Stimulated activated CD4-positive, alpha-beta T cell treated with anti-CD3 and anti-CD28 coated beads, Interleukin-12 subunit alpha, Interleukin-12 subunit beta, amount 100 ng/mL, for 24 hours (primary cell): ENCODE results near the gene PPP2R2C.

Experiments
- DNase-seq, 2 experiments: peaks; one replicate each; pipeline ENCODE4 v3.0.0-alpha.2; 2020; ENCODE audit warnings: low read depth in 2 of 2

Gene PPP2R2C

DNA sequence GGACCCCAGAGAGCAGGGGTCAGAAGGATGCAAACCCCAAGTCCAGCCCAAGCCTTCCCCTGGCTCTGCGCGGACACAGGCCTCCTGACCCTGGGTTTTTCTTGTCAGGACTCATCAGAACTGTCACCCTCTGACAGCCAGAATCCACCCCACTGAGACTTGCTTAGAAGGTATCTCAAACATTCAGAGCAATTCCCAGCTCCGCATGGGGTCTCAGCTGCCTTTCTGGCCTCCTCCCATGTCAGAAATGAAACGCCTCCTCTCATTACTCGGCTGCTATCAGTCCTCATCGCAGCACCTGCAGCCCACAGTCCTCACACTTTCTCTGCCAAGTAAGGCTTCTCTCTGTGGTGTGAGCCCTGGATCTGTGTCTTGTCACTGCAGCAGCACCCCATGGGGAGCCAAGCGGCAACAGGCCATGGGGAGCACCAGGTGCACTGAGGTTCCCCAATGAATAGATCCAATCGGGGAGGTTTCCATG lies 105.0 kb downstream of the PPP2R2C start:
- no peak for DNase-seq

DNA sequence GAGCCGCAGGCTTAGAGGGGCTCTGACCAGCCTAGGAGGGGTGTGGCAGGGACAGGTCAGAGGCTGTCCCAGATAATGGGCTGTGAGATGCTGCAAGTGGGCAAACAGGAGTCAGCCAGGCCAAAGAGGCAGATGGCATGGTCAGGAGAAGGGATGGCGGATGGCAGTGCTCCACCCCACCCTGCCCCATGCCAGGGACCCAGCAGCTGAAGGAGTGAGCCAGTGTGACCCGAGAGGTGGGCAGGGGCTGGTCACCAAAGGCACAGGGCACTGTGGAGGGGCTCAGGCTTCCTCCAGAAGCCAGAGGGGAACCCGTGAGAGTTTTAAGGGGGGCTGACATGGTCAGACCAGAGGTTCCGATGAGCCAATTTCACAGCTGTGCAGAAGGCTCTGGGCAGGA lies 105.8 kb downstream of the PPP2R2C start:
- no peak for DNase-seq

DNA sequence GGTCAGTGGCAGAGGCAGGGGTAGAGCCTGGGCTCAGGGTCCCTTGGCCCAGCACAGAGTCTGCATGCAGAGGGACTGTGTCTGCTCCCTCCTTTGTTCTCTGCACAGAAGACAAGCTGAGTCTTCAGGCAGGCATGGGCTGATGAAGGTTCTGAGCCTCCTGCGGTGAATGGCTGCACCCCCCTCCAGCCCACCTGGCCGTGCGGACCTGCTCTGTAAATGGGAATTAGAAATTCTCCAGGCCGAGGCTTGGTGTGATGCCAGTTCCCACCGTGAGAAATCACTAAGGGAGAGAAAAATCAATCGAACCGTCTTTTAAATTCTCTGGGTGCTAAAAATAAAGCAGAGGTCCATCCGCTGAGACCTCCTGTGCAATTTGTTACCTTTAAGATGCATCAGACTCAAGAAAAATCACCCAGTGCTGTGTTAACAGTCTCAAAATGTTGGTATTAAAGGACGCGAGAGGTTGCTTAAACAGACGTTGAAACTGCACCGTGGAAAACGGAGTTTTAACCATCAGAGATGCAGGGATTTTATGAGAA lies 106.8 kb downstream of the PPP2R2C start:
- no peak for DNase-seq

DNA sequence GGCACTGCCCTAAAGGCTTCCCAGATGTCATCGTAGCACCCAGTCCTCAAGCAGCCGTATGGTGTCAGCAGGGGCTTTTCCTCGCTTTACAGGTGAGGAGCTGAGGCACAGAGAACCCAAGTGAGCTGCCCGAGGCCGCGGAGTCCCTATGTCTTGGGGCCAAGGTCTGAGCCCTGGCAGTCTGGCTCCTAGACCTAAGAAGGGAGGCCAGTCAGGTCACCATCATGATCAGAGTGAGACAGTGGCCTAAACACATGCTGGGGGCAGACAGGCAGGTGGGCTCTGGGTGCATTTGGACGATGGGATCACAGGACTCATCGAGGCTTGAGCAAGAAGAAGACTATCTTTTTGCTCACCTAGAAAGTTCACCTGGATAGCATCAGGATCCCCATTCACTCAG lies 107.8 kb downstream of the PPP2R2C start:
- no peak for DNase-seq

DNA sequence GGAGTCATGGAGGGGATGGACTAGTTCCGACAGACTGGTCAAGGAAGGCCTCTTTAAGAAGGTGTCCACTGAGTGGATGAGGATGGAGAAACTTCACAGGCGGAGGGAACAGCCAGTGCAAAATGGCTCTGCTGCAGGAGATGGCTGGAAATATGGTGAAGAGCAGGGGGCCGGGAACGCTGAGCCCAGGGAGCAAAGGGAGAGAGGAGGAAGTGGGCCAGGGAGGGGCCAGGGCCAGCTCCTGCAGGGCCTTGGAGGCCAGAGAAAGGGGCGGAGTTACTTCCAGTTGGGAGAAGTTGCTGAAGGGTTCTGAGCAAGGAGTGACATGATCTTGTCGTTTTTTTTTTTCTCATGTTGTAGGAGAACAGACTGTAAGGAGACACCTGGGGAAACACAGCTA lies 108.3 kb downstream of the PPP2R2C start:
- no peak for DNase-seq

DNA sequence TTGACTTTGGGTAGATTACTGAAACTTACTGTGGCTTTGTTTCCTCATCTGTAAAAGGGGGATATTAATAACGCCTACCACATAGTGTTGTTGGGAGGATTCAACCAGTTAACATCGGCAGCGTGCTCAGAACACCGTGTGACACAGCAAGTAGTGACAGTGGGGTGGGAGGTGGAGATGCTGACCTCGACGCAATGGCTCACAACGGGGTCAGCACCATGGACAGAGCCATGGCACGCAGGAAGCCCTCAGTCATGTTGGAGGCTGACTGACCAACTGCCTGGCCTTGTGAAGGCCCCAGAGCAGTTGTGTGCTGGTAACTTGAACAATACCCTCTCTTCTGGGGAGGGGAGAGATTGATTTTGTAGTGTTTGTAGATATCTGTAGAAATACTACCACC lies 109.5 kb downstream of the PPP2R2C start:
- peak in 1 of 2 experiments; percentile 8 for DNase-seq

DNA sequence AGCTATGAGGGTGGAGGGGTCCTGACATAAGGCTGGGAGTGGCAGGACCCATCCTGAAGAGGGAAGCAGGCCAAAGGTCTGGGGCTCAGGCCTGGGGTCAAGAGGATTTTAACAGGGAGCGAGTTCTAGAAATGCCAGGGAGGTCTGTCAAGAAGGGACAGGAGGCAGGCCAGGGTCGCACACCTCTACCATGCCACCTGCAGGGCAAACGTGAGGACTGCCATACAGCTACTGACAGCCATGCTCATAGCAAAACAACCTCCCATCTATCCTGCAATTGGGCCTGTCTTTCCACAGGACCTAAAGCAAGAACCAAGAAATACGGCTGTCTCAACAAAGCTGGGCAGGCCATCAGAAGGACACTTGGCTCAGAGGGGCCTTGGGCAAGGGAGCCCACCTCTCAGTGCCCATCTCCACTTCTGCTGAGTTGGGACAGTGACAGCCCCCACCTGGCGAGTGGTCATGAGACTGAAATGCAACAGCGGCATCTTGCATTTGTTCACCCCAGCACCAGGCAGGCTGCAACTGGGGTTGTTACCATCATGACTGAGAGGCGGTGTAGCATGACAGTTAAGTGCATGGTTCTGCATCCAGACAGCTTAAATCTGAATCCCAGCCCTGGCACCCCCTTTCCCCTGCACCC lies 110.0 kb downstream of the PPP2R2C start:
- DNase-seq, result no peak

DNA sequence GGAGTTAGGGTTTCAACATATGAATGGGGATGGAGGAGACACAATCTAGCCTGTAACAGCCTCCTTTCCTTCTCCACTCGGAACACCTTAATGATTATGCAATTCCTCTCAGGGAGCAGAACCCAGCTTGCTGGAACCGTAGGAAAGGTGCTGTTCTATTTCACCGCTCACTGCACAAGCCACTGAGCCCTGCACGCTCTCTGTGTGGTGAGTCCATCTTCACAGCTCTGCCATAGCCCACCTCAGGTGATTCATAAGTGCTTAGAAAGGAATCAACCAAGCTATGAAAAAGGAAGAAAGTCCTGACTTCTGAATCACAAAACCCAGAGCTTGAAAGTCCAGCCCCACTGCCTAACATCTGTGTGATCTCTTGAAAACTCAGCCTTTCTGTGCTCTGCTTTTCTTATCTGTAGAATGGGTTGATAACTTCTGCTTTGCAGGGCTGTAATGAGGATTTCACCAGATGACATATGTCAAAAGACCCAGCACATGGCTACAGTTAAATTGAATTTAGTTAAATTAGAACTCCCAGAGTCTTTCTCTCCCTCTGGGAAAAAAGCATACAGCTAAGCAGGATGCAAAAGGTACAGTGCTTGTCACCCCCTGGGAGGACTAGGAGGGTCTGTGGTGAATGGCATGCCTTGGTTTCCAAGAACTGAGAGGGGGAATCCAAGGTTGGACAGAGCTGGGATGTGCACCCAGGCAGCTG lies 111.2 kb downstream of the PPP2R2C start:
- DNase-seq, result no peak

DNA sequence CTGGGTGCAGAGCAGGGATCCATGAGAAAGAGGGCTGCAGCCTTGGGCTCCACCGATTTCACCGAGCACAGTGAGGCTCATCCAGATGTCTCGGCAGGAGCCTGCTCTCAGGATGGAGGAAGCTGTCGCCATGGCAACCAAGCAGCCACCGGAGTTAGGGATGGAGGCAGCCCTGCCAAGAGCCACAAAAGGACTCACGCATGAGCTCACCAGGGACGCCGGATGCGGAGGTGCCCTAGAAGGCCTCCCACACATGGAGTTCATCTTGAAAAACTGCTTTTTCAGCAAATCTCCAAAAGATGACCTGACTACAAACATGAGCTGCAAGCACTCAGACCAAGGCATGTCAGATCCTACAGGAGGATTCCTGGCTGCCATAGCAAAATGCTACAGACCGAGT lies 112.0 kb downstream of the PPP2R2C start:
- no peak for DNase-seq

DNA sequence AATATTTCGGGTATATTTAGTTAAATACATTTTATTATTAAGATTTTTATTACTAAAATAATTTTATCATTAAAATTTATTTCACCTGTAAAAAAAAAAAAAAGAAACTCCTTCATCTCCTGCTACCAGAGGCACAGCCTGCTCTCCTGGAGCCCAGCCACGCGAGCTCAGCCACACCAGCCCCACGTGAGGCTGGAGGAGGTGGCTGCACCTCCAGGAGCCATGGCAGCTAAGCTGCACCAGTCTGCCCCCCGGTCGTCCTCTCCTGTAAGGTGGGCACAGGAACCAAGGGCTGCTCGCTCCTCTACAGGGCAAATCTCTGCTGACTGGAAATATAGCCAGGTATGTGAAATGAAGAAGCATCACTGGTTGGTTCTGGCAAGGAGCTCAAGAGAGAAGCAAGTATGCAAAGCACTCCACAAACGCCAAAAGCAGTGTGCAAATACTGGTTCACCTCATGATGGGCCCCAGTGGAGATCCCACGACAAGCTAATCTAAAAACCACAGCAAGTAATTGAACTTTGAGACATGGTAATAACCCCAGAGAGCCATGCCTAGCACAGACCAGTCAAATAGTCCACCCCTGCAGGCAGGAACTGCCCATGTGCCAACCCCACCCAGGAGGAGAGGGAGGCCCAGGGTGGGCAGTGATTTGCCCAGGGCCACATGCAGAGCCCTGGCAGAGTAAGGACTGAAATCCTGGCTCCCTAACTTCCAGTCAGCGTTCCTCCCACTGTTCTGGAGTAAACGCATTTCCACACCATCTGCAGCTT lies 112.7 kb downstream of the PPP2R2C start:
- DNase-seq, result no peak

DNA sequence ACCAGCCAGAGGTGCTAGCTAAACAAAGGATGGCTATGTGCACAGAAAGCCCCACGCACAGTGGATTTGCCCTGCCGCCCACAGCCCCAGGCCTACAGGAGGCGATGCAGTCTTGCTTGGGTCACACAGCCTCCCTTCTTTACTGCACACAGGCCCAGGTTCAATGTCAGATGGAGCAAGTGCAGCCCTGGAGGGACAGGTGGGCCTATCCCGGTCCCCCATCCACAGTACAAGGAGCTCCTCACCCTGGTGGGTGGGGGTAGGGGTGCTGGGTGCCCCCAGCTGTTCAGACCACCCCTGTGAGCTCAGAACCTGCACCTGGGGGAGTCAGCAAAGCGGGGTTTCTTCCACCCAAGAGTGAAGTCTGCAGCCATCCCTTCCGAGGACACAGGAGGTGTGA lies 114.9 kb downstream of the PPP2R2C start:
- no peak for DNase-seq

DNA sequence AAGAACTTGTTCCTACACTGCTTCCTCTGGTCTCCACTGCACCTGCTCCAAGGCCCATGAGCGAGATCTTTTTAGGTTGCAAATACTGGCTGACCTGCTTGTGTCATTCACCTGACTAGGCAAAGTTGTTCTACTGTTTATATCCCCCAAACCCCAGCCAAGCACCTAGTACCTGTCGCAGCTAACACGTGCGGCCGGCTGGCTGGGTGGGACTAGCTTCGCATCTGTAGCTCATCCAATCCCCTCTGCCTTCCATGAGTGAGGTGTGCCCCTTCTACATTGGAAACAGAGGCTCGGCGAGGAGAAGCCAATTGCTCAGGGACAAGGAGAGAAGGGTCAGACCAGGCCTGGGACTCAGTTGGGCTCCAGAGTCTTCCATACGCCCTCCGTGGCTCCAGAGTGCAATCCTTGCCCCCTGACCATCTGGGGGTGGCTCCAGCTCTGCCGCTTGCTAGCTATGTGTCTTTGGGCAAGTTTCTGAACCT lies 116.3 kb downstream of the PPP2R2C start:
- DNase-seq, result no peak

DNA sequence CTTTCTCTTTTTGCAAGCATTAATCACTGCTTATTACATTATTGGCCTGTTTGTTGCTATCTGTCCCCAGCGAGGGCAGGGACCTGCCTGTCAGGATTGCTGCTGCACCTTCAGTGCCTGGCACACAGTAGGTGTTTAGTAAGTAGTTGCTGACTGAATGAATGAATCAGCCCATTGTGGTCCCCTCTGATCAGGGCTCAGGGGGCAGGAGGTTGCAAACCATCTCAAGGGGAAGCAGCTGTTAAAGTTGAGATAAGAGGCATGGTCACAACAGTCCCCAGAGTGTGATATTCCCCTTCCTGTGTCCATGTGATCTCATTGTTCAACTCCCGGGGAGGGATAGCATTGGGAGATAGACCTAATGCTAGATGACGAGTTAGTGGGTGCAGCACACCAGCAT lies 117.4 kb downstream of the PPP2R2C start:
- DNase-seq, result no peak

DNA sequence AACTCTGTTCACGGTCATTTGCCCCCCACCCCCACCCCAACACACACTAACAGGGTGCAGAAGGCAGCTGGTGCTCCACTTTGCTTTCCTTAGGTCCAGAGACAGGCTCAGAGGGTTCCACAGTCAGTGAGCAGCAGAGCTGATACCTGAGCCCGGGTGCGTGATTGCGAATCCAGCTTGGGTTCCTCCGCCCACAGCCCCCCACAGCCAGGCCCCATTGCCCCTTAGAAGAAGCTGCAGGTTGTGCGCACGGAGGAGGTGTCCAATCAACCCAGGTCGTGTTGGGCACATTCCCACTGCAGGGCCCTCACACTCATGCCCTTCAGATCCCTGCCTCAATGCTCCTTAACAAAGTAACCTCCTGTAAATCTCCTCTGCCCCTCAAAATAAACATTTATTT lies 117.8 kb downstream of the PPP2R2C start:
- no peak for DNase-seq

DNA sequence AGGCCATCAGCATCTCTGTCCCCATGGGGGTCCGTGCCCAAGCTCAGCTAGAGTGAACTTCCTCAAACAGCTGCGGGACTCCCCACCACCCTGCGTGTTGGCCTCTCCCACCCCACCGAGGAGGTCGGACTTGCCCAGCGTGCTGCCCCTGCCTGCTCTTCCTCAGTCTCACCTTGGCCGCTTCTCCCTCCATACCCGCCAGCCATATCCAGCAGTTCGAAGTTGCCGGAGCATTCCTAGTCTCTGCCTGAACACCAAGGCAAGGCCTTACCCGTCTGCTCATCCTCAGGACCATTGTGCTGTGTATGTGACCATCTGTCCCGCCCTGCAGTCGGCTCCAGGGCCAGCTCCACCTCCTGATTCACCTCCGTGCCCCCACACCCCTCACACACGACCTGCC lies 118.3 kb downstream of the PPP2R2C start:
- DNase-seq, result no peak

DNA sequence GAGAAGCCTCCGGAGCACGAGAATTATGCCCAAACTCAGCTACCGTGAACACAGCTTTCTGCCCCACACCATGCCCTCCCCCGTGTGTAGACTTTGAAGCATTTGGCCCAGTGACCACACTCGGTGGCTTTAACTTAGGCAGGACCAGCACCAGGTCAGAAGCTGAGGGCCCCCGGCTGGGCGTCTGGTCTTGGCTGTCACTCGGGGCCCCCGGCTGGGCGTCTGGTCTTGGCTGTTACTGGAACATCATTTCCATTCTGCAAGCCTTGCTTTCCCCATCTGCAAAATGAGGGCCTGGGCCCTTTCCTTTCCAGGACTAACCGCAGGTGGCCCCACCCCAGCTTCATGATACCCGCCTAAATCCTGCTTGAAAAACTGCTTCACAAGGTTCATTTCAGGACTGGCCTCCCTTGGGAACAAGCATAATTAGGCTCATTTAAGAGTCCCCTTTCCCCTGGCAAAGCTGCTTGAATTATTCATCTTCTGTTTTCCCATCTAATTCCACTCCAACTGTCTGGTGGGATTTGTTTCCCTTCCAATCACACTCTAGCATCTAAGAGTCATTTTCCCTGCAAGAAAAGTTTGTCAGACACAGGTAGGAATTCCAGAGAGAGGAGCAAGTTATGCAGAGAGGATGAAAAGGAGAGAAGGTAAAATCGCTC lies 120.3 kb downstream of the PPP2R2C start:
- no peak for DNase-seq

DNA sequence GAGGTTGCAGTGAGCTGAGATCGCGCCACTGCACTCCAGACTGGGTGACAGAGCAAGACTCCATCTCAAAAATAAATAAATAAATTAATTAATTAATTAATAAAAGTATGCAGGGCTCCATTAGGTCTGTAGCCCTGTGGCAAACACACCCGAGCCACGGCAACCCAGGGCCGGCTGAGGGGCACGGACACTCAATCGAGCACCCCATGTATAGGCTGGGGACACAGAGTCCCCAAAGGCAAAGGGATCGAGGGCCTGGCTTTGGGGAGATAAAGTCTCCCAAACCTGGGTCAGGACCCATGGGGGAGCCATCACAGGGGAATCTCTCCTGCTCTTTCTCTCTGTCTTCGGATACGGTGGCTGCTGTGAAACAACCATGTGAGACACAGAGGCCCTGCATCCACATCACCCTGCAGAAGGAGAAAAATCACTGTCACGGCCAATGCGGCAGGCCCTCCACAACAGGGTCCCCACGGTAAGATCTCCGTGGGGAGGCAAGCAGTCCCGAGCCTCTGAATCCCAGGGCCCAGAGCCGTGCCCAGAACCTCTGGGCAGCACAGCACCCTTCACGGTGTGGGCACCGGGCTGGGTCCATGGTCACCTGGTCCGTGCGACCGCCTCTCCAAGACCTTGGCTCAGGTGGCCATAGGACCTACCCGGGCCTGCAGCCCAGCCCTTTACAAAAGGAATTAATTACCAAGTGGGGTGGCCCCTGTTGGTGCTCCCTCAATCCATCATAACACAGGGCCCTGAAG lies 121.0 kb downstream of the PPP2R2C start:
- DNase-seq, result no peak

DNA sequence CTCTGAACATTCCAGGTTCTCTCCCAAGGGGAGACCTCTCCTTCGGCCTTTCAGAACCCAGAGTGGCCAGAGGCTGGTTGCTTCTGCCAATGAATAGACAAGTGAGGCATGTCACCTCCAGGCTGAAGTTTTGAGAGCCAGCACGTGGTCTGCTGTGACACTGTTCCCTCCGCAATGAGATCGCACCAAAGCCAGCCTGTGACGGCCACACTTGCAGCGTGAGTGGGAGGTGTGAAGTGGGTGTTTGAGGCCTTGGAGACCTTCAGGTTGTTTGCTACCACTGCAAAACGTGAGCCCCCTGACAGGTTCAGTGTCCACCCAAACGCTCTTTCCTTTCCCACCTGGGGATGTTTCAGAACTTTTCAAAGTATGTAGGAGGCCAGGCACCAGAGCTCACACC lies 121.8 kb downstream of the PPP2R2C start:
- no peak for DNase-seq

DNA sequence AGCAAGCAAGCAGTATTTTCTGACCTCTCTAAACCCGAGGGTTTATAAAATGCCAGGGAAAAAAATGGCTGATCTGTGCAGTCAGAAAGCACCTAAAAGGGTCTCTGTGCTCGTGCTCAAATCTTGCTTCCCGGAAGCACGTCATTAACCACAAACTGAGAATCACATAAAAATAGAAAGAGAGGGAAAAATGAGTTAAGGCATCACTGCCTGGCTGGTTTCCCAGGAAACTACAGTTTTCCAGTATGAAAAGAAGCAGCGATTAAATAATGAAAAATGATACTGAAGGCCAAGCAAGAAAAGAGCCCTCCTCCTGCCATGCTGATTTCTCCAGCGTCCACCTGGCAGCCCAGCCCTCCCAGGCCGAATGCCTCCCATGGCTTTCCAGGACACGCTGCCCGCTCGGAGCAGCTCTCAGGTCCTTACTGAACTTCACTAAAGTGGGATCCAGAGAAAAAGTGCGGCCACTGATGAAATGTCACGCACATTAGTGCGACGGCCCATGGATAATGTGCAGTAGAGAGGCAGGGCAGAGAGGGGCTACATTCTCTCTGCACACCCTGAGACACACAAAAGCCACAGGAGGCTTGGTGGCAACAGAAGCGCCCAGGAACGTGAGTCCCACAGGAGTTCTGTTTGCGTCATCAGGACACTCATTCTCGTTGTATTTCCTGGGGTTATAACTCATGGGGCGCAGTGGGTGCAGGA lies 122.4 kb downstream of the PPP2R2C start:
- DNase-seq, result no peak

DNA sequence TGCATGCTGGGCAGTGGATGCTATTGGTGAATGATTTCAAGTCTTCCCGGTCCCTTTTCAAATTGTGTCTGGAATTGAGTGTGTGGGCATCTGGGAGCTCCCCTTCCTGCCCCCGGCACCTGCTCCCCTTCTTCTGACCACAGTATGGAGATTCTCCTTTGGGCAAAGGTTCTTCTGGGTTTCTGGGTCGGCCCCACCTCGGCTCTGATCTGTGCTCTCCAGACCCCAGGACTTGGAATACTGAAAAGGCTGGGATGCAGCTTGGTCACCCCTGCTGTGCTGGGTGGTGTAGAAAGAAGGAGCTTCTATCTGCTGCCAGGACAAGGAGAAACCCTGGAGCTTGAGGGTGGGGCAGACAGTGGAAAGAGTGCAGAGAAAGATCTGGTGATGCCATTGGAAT lies 124.0 kb downstream of the PPP2R2C start:
- DNase-seq, result no peak
